Measurements from ENCODE around the gene KSR1.
A peak's percentile ranks its signal among the peaks of the same experiment; 100 is the strongest.

Gene KSR1

GRCh38 chr17:27550291-27550930 is 94.2 kb downstream of the KSR1 start:
- Histone ChIP-seq H3K36me3 (ENCODE audit: insufficient read depth, low read length) (no peaks in the 10 kb centered on the region), H3K9me3 (ENCODE audit: low read depth, low read length) (no peaks in the 10 kb centered on the region), H3K9ac (ENCODE audit: insufficient read length) (no peak overlapping the region), H3K27ac (no peak overlapping the region), H3K4me3 (no peak overlapping the region)
- TF ChIP-seq EZH2 (IDR thresholded peaks at IDR 0.05) (no peak), FOXP2 (optimal IDR thresholded peaks at IDR 0.05; ENCODE audit: control extremely low read depth, extremely low read length, insufficient read depth) (no peak), POLR2AphosphoS5 (IDR thresholded peaks at IDR 0.05; ENCODE audit: borderline replicate concordance, low read depth, low read length) (no peak)
- no peak for DNase-seq (ENCODE audit: low read depth, low spot score)

GRCh38 chr17:27550974-27551505 is 94.8 kb downstream of the KSR1 start:
- H3K4me3 ChIP-seq: no peak overlapping the region

GRCh38 chr17:27551701-27552248 is 95.5 kb downstream of the KSR1 start:
- H3K27ac ChIP-seq: no peak overlapping the region
- no peak overlapping the region for H3K9ac ChIP-seq (ENCODE audit: insufficient read length)
- no peaks in the 10 kb centered on the region for H3K36me3 ChIP-seq (ENCODE audit: insufficient read depth, low read length)
- TF ChIP-seq EZH2 (IDR thresholded peaks at IDR 0.05) (no peak), POLR2AphosphoS5 (IDR thresholded peaks at IDR 0.05; ENCODE audit: borderline replicate concordance, low read depth, low read length) (no peak), FOXP2 (optimal IDR thresholded peaks at IDR 0.05; ENCODE audit: control extremely low read depth, extremely low read length, insufficient read depth) (no peak)
- H3K4me3 ChIP-seq: no peak overlapping the region
- no peaks in the 10 kb centered on the region for H3K9me3 ChIP-seq (ENCODE audit: low read depth, low read length)
- no peak for DNase-seq (ENCODE audit: low read depth, low spot score)

More at GRCh38 chr17:27550974-27551505, 94.8 kb downstream of the KSR1 start:
- Histone ChIP-seq H3K27ac (no peak overlapping the region), H3K36me3 (ENCODE audit: insufficient read depth, low read length) (no peaks in the 10 kb centered on the region), H3K9me3 (ENCODE audit: low read depth, low read length) (no peaks in the 10 kb centered on the region), H3K9ac (ENCODE audit: insufficient read length) (no peak overlapping the region)
- TF ChIP-seq EZH2 (IDR thresholded peaks at IDR 0.05) (no peak), POLR2AphosphoS5 (IDR thresholded peaks at IDR 0.05; ENCODE audit: borderline replicate concordance, low read depth, low read length) (no peak), FOXP2 (optimal IDR thresholded peaks at IDR 0.05; ENCODE audit: control extremely low read depth, extremely low read length, insufficient read depth) (no peak)
- DNase-seq (ENCODE audit: low read depth, low spot score): no peak

- no peak for DNase-seq (ENCODE audit: low read depth, low spot score)
Measured at GRCh38 chr17:27552276-27552732, 96.1 kb downstream of the KSR1 start.

GRCh38 chr17:27553019-27553511 is 96.8 kb downstream of the KSR1 start:
- Histone ChIP-seq H3K27ac (no peak overlapping the region), H3K36me3 (ENCODE audit: insufficient read depth, low read length) (no peaks in the 10 kb centered on the region), H3K9me3 (ENCODE audit: low read depth, low read length) (no peaks in the 10 kb centered on the region), H3K9ac (ENCODE audit: insufficient read length) (no peak overlapping the region), H3K4me3 (no peak overlapping the region)
- no peak for DNase-seq (ENCODE audit: low read depth, low spot score)
- no peak for TF ChIP-seq EZH2 (IDR thresholded peaks at IDR 0.05)
- no peak for TF ChIP-seq POLR2AphosphoS5 (IDR thresholded peaks at IDR 0.05; ENCODE audit: borderline replicate concordance, low read depth, low read length)
- no peak for TF ChIP-seq FOXP2 (optimal IDR thresholded peaks at IDR 0.05; ENCODE audit: control extremely low read depth, extremely low read length, insufficient read depth)

More at GRCh38 chr17:27552276-27552732, 96.1 kb downstream of the KSR1 start:
- H3K9me3 ChIP-seq (ENCODE audit: low read depth, low read length): no peaks in the 10 kb centered on the region
- TF ChIP-seq FOXP2 (optimal IDR thresholded peaks at IDR 0.05; ENCODE audit: control extremely low read depth, extremely low read length, insufficient read depth) (no peak), EZH2 (IDR thresholded peaks at IDR 0.05) (no peak), POLR2AphosphoS5 (IDR thresholded peaks at IDR 0.05; ENCODE audit: borderline replicate concordance, low read depth, low read length) (no peak)
- no peak overlapping the region for H3K9ac ChIP-seq (ENCODE audit: insufficient read length)
- H3K4me3 ChIP-seq: no peak overlapping the region
- no peaks in the 10 kb centered on the region for H3K36me3 ChIP-seq (ENCODE audit: insufficient read depth, low read length)
- no peak overlapping the region for H3K27ac ChIP-seq

- H3K36me3 ChIP-seq (ENCODE audit: insufficient read depth, low read length): no peaks in the 10 kb centered on the region
- H3K4me3 ChIP-seq: no peak overlapping the region
- TF ChIP-seq FOXP2 (optimal IDR thresholded peaks at IDR 0.05; ENCODE audit: control extremely low read depth, extremely low read length, insufficient read depth) (no peak), POLR2AphosphoS5 (IDR thresholded peaks at IDR 0.05; ENCODE audit: borderline replicate concordance, low read depth, low read length) (no peak), EZH2 (IDR thresholded peaks at IDR 0.05) (no peak)
- no peak for DNase-seq (ENCODE audit: low read depth, low spot score)
- H3K9ac ChIP-seq (ENCODE audit: insufficient read length): no peak overlapping the region
- no peak overlapping the region for H3K27ac ChIP-seq
- H3K9me3 ChIP-seq (ENCODE audit: low read depth, low read length): no peaks in the 10 kb centered on the region
Measured at GRCh38 chr17:27554152-27554551, 97.9 kb downstream of the KSR1 start.

GRCh38 chr17:27554911-27555310 is 98.7 kb downstream of the KSR1 start:
- H3K4me3 ChIP-seq: no peak overlapping the region
- no peaks in the 10 kb centered on the region for H3K36me3 ChIP-seq (ENCODE audit: insufficient read depth, low read length)
- TF ChIP-seq POLR2AphosphoS5 (IDR thresholded peaks at IDR 0.05; ENCODE audit: borderline replicate concordance, low read depth, low read length) (no peak), EZH2 (IDR thresholded peaks at IDR 0.05) (no peak), FOXP2 (optimal IDR thresholded peaks at IDR 0.05; ENCODE audit: control extremely low read depth, extremely low read length, insufficient read depth) (no peak)
- no peak for DNase-seq (ENCODE audit: low read depth, low spot score)
- no peaks in the 10 kb centered on the region for H3K9me3 ChIP-seq (ENCODE audit: low read depth, low read length)
- no peak overlapping the region for H3K9ac ChIP-seq (ENCODE audit: insufficient read length)
- H3K27ac ChIP-seq: peak overlapping the region; percentile 45; the same call in 1 of the 2 replicates

- TF ChIP-seq EZH2 (IDR thresholded peaks at IDR 0.05): no peak
- no peak for TF ChIP-seq POLR2AphosphoS5 (IDR thresholded peaks at IDR 0.05; ENCODE audit: borderline replicate concordance, low read depth, low read length)
- TF ChIP-seq FOXP2 (optimal IDR thresholded peaks at IDR 0.05; ENCODE audit: control extremely low read depth, extremely low read length, insufficient read depth): no peak
- H3K4me3 ChIP-seq: no peak overlapping the region
- H3K9me3 ChIP-seq (ENCODE audit: low read depth, low read length): no peaks in the 10 kb centered on the region
- no peak for DNase-seq (ENCODE audit: low read depth, low spot score)
- no peaks in the 10 kb centered on the region for H3K36me3 ChIP-seq (ENCODE audit: insufficient read depth, low read length)
- H3K27ac ChIP-seq: peak overlapping the region; percentile 45; the same call in 1 of the 2 replicates
- no peak overlapping the region for H3K9ac ChIP-seq (ENCODE audit: insufficient read length)
Measured at GRCh38 chr17:27555339-27555738, 99.1 kb downstream of the KSR1 start.
